ENCODE data around the gene VDAC1.

Gene VDAC1

GRCh38 chr5:134024811-134025210 is 20.0 kb upstream of the VDAC1 start:
- no peak for DNase-seq (ENCODE audit: low read depth)

- no peak for DNase-seq (ENCODE audit: low read depth)
These were observed 17.6 kb upstream of the VDAC1 start for GRCh38 chr5:134022333-134022732.

- DNase-seq (ENCODE audit: low read depth), result no peak
These were observed 15.4 kb upstream of the VDAC1 start for GRCh38 chr5:134020188-134020587.

GRCh38 chr5:134019636-134020035 is 14.9 kb upstream of the VDAC1 start:
- no peak for DNase-seq (ENCODE audit: low read depth)

- no peak for DNase-seq (ENCODE audit: low read depth)
These were observed 14.2 kb upstream of the VDAC1 start for GRCh38 chr5:134018986-134019316.

GRCh38 chr5:134018154-134018985 is 13.6 kb upstream of the VDAC1 start:
- DNase-seq (ENCODE audit: low read depth), result no peak

GRCh38 chr5:134008266-134008749 is 3.5 kb upstream of the VDAC1 start:
- no peak for DNase-seq (ENCODE audit: low read depth)

GRCh38 chr5:134007581-134008265 is 2.9 kb upstream of the VDAC1 start:
- no peak for DNase-seq (ENCODE audit: low read depth)

- no peak for DNase-seq (ENCODE audit: low read depth)
These were observed 1.3 kb upstream of the VDAC1 start for GRCh38 chr5:134006115-134006514.

- DNase-seq (ENCODE audit: low read depth), result no peak
These were observed 764 bp upstream of the VDAC1 start for GRCh38 chr5:134005417-134006061.

- DNase-seq (ENCODE audit: low read depth), result peak; percentile 37
These were observed 754 bp downstream of the VDAC1 start for GRCh38 chr5:134003817-134004625.

GRCh38 chr5:134003064-134003816 is 1.5 kb downstream of the VDAC1 start:
- no peak for DNase-seq (ENCODE audit: low read depth)

- DNase-seq (ENCODE audit: low read depth), result no peak
These were observed 2.6 kb downstream of the VDAC1 start for GRCh38 chr5:134001938-134002731.

GRCh38 chr5:134000696-134001453 is 3.9 kb downstream of the VDAC1 start:
- no peak for DNase-seq (ENCODE audit: low read depth)

- DNase-seq (ENCODE audit: low read depth), result no peak
These were observed 4.7 kb downstream of the VDAC1 start for GRCh38 chr5:134000091-134000511.

GRCh38 chr5:133998807-133999206 is 6.0 kb downstream of the VDAC1 start:
- DNase-seq (ENCODE audit: low read depth), result no peak

- DNase-seq (ENCODE audit: low read depth), result no peak
These were observed 6.7 kb downstream of the VDAC1 start for GRCh38 chr5:133998042-133998441.

- no peak for DNase-seq (ENCODE audit: low read depth)
These were observed 8.0 kb downstream of the VDAC1 start for GRCh38 chr5:133996683-133997252.

GRCh38 chr5:133995883-133996563 is 8.8 kb downstream of the VDAC1 start:
- DNase-seq (ENCODE audit: low read depth), result no peak

All from CMK (cell line).